ENCODE data around the gene PTS. TPM values are rescaled to one million over a fixed set of nuclear protein-coding genes. Genes with fewer than 3 reads are reported as not detected.

PTS gene
- total RNA-seq, 1 experiment from 2014 or later = 28.3 TPM

DNA sequence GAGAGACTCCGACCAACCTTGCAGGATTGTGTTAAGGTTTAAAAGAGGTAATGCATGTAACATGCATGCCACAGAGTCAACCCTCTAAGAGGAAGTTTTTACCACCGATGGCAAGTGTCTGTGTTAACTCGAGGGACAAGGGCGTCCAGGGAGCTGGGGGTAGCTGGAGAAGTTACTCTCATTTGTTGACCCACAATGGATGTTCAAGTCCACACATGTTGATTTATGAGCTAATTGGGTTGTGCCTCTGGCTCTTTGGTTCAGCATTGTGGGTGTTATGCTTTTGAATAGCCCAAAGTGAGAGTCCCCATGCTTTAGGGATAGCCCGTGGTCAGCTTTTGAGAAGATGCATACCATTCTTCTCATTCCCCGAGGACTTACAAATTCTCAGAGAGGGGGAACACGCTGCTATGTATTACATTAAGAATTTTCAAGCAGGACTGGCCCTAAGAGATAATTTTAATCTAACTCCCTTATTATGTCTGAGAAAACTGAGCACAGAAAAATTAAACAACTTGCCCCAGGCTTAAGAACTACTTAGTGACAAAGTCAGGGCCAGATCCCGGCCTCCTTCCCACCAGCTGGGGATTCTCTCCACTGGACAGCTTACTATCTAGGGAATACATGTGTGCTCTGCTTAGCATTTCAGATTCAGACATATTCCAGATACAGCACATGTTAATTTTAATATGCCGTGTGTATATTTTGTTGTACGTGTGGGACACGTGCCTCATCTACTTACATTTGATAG is 39.6 kb downstream of the PTS start:
- DNase-seq (ENCODE audit: low spot score) = no peak

DNA sequence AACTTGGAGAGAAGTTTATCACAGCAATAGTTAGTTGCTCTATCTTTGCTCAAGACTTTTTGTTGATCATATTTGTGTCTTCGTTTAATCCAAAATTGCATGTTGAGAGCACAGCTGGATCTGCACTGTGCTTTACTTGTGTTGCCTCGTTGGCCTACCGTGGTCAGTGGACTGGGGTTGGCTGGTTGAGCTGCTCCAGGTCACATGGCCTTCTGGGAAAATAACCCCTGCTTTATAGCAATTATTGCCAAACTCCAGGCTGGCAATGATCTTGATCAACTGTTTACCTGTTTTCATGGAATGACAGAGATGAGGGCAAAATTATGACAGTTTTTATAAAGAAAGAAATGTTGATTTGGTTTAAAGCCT is 40.2 kb downstream of the PTS start:
- DNase-seq (ENCODE audit: low spot score) = no peak

- DNase-seq (ENCODE audit: low spot score) = no peak
These were observed 41.0 kb downstream of the PTS start for GRCh38 chr11:112267188-112267591.

GRCh38 chr11:112268406-112268805 is 42.2 kb downstream of the PTS start:
- DNase-seq (ENCODE audit: low spot score) = no peak

DNA sequence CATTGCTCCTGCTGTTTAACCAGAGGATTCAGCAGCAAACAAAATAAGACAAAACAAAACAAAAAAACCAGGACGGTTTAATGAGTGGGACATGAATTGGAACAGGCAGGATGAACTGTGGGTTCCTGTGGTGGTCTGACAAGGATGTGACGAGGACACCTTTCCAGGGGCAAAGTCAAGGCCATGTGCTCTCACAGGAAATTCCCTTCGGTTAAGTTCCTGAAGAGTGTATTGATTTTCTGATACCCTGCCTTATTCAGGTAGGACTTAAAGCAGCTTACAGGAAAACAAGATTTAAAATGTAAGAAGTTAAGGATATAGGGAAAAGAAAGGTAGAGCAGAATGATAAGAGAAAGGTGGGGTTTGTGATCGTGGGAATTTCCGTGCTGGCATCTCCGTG is 42.9 kb downstream of the PTS start:
- DNase-seq (ENCODE audit: low spot score) = no peak

DNA sequence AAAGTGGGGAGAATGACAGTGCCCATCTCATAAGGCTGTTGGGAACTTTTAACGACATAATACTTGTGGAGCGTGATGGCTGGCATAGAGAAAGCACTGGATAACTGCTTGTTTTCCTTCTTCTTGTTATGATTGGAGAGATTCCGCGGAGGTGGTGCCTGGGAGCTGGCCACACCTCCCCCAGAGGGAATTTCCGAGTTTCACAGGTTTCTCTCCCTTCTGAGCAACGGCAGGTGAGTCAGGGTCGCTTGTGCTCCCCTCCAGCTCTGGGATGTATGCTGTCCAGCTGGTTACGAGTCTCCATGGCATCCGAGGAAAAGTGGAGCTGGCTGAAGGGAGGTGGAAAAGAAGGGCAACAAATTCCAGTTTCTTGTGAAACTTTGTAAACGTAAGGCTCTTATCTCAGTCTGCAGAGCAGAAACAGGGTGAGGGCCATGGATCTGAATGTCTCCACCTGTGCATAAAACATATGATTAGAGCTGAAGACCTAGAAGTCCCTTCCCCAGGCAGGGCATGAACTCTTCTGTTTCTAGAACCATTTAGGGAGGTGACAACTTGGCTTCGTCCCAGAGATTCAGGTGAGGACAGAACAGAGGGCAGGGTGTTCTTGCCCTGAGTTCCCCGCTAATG is 44.4 kb downstream of the PTS start:
- DNase-seq (ENCODE audit: low spot score) = peak; percentile 52

DNA sequence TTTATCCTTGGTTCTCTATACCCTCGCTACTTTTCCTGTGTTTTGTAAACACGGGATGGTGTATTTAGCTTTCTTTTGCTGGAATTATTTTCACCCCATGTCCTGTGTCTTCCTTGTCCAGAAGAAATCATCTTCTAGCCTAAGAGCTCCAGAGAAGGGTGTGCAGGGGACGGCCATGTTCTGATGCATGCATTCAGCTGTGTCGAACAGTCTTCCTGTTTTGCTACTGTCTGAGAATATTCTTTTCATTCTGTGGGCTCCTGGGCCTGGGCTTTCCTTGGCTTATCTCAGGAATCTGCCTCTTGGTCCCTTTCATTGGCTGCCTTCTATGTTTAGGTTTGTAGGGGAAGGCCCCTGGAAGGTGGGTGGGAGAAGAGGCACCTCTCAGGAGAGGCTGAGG is 45.0 kb downstream of the PTS start:
- no peak for DNase-seq (ENCODE audit: low spot score)

DNA sequence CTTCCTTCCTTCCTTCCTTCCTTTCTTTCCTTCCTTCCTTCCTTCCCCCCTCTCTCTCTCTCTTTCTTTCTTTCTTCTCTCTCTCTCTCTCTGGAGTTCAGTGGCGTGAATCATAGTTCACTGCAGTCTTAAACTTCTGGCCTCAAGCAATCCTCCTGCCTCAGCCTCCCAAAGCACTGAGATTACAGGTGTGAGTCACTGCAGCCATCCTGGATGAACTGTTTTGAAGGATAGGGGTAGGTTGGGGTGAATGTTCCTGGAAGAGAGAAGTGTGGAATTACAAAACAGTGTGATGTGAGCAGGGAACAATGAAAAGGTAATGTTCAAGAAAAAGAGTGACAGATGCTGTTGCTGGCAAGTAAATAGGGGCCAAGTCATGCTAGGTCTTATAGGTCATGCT is 46.8 kb downstream of the PTS start:
- DNase-seq (ENCODE audit: low spot score) = no peak

DNA sequence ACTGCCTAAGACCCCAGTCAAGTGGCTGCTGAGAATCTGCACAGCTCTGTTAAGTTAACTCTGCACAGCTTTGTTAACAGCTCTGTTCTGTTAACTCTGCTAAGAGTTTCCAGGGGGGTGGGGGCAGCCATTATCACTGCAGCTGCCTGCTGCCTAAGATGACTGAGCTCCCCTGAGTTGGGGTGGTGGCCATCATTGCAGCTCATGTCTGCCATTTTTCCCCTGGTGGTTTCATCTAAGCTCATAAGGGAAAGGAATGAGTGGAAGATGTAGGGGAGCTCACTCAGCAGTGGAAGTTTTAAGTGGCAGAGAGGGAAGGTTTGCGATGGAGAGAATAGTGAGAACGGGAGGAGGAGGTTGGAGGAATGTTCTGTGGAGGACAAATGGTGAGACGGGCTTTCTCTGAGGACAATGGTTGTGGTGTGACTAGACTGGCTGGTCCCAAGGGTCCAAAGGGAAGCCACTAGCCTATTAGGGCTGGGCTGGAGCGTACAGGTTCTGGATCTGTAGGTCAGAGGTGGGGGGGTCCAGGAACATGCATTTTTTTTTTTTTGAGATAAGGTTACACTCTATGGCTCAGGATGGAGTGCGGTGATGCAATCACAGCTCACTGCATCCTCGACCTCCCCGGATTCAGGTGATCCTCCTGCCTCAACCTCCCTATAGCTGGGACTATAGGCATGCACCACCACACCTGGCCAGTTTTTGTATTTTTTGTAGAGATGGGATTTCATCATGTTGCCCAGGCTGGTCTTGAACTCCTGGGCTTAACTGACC is 48.0 kb downstream of the PTS start:
- DNase-seq (ENCODE audit: low spot score) = no peak

- no peak for DNase-seq (ENCODE audit: low spot score)
These were observed 50.8 kb downstream of the PTS start for GRCh38 chr11:112277029-112277428.

- DNase-seq (ENCODE audit: low spot score) = no peak
These were observed 51.7 kb downstream of the PTS start for GRCh38 chr11:112277941-112278340.

DNA sequence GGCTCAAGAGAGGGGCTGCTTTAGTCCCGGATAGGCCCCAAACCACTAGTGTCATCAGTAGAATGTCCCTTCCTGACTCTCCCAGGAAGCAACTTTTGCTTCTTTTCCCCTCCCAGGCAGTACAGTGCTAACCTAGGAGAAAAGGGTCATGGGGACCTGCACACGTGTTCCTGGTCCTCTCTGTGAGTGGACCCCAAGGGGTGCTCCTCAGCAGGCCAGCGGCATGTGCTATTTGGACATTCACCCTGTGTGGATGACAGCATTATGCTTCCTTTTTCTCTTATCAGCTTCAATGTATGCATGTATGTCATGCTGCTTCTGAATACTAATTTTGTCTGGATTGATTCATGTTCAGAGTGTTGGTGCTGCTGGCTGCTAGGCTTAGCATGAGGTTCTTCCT is 52.6 kb downstream of the PTS start:
- no peak for DNase-seq (ENCODE audit: low spot score)

- peak; percentile 64 for DNase-seq (ENCODE audit: low spot score)
These were observed 53.7 kb downstream of the PTS start for GRCh38 chr11:112279901-112280267.

DNA sequence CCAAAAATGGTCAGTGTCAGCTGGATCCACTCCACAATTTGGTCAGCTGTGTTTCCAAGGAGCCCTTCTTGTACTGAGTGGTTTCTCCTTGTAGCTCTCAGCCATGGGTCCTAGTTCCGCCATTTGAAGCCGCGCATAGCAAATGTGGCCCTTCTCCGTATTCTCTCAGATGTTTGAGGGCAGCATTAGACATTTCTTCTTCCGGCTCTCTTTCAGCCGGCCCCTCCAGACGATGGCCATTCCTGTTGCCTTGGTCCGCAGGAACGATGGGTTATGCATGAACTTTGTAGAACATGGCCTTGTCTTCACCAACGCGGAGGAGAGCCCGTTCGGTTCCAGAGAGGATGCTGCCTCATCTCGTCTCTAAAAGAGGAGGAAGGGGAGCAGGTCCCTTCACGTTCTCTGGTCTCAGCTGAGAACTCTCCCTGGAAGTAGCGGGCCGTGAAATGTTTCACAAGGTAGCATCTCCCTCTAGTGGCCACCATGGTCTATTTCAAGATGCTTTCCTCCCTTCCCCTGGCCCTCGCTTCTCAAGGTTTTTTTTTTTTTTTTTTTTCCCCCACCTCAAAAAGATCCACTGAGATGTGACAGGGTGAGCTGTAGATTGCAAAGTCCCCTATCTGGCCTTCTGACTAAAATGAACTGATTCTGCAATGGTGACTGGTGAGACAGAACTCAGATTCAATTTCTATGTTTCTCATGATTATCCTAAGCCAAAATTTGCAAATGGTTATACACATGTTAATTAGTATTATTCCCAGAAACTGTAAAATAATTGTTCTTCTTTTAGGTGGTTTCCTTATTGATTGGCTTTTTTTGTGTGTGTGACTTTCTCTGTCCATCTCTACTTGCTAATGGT is 54.3 kb downstream of the PTS start:
- DNase-seq (ENCODE audit: low spot score) = peak; percentile 87

DNA sequence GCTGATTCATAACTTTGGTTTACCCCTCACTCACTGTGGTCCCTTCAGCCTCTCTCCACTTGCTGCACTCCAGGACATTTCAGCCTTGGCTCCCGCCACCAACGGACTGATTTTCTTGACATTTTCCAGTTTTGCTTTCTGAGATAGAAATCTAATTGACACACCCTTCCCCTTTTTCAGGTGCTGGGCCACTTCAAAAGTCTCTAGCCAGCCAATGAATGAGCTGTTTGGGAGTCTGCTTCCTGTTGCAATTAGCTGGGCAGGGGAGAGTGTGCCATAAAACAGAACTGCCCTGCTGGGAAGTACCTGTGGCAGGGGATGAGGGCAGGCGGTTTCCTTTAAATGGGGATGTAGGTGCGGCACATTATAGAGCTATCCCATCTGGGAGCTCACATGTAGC is 55.5 kb downstream of the PTS start:
- DNase-seq (ENCODE audit: low spot score) = no peak

Small RNA genes within 50 kb of the gene (small RNA-seq; reads per million reads assigned to genes)
- not detected for gene MRPS36P4

Other genes starting within 250 kb of the PTS start
- 37.2 and 42.4 TPM in 2 replicates for gene DLAT, start 201.0 kb upstream of the PTS start, total RNA-seq (2014; rRNA removed; shearing (Covaris generic))
- 0.52 and 0.97 TPM in 2 replicates for gene PIH1D2, start 152.4 kb upstream of the PTS start, total RNA-seq (2014; rRNA removed; shearing (Covaris generic))
- gene NKAPD1, start 152.1 kb upstream of the PTS start, total RNA-seq (2014; rRNA removed; shearing (Covaris generic)) = 11.0 and 13.4 TPM in 2 replicates
- gene TIMM8B, start 139.7 kb upstream of the PTS start, total RNA-seq (2014; rRNA removed; shearing (Covaris generic)) = 212 and 216 TPM in 2 replicates
- 144 and 195 TPM in 2 replicates for gene SDHD, start 139.6 kb upstream of the PTS start, total RNA-seq (2014; rRNA removed; shearing (Covaris generic))
- gene IL18, start 62.3 kb upstream of the PTS start, total RNA-seq (2014; rRNA removed; shearing (Covaris generic)) = 1.8 TPM in 2 replicates
- gene TEX12, start 59.1 kb upstream of the PTS start, total RNA-seq (2014; rRNA removed; shearing (Covaris generic)) = not detected in 2 replicates
- gene BCO2, start 50.9 kb upstream of the PTS start, total RNA-seq (2014; rRNA removed; shearing (Covaris generic)) = 0.84 and 3.8 TPM in 2 replicates
- not detected in 2 replicates for gene PLET1, start 34.4 kb downstream of the PTS start, total RNA-seq (2014; rRNA removed; shearing (Covaris generic))